ENCODE results near the gene RHO.

RHO gene

DNA sequence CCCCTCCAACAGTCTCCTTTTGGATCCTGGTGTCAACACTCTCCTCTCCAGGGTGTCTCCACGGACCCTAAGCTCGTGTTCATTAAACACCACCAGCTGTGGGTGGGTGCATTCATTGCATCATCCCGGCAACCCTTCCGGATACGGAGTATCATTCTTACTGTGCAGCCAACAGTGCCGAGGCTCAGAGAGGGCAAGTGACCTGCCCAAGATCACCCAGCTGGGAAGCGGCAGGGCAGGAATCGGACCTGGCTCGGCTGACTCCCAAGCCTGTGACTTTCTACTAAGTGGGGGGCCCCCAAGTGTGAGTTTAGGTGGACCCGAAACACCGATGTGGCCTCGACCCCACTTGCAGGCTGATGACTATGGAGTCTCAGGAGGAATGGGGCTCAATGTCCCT lies 34.9 kb downstream of the RHO start:
- DNase-seq = no peak

DNA sequence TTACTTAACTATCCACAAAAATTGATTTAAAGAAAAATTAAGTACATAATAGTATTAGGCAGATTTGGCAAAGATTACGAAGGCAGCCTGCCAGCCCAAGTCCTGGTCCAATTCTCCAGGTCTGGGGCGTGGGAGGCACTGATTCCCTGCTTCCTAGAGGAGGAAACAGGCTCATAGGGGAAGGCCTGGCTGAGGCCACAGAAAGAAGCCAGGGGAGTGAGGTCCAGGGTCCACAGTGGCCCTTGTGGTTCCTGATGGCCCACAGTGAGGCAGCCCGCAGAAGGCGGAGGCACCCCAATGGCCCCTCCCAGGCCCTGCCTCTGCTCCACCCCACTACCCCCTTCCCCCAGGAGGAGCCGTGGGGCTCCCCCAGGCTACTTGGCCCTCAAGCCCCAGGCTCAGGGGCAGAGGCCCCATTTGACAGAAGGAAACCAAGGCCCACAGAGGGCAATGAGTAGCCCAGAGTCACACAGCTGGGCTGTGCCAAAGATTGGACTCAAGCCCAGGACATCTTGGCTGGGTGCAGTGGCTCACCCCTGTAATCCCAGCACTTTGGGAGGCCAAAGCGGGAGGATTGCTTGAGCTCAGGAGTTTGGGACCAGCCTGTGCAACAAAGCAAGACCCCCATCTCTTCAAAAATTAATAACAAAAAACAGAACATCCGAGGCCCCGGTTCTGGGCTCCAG lies 35.6 kb downstream of the RHO start:
- no peak for DNase-seq

DNA sequence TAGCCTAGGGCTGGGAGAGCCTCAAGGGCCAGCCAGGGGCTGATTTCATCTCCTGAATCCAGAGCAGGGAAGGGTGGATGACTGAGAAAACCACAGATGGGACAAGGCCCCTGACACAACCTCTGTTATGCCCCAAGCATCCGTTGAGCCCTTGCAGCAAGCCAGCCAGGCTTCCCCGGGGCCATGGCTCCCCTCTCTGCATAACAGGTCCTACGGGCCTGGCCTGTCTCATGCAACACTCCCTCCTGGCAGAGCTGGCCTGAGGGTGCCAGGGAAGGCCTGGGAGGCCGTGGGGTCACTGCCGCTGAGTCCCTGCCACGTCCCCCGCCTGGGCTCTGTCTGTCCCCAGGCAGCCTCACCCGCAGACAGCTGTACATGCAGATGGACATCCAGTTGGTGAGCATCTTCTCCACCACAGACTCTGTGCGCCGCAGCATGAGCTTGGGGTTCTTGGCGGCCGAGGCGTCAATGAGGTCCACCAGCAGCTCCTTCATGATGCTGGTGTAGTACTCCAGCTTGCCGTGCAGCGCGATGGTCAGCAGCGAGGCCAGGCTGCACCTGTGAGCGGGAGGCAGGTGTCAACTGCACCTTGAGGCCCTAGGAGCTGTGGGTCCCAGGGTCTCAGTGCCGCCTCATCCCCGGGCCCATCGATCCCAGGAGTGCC lies 36.7 kb downstream of the RHO start:
- DNase-seq = no peak

GRCh38 chr3:129565902-129566301 lies 37.5 kb downstream of the RHO start:
- no peak for DNase-seq

GRCh38 chr3:129567176-129567705 lies 38.8 kb downstream of the RHO start:
- DNase-seq = no peak

DNA sequence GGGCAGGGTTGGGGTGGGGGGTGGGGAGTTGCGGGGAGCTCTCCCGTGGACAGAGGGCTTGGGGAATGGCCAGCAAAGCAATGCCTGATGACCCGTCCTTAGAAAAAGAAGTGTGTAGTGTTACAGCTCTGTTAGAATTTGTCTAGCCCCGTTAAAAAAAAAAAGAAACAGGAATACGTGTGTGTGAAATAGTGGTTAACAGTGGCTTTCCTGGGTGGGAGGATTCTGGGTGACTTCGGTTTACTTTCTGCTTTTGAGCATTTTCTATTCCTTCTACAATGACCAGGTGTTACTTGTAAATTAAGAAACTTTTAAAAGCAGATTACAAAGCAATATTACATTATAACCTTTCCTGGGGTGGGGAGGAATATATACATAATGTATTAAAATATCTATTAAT lies 39.5 kb downstream of the RHO start:
- DNase-seq = no peak

GRCh38 chr3:129569856-129570255 lies 41.4 kb downstream of the RHO start:
- no peak for DNase-seq

DNA sequence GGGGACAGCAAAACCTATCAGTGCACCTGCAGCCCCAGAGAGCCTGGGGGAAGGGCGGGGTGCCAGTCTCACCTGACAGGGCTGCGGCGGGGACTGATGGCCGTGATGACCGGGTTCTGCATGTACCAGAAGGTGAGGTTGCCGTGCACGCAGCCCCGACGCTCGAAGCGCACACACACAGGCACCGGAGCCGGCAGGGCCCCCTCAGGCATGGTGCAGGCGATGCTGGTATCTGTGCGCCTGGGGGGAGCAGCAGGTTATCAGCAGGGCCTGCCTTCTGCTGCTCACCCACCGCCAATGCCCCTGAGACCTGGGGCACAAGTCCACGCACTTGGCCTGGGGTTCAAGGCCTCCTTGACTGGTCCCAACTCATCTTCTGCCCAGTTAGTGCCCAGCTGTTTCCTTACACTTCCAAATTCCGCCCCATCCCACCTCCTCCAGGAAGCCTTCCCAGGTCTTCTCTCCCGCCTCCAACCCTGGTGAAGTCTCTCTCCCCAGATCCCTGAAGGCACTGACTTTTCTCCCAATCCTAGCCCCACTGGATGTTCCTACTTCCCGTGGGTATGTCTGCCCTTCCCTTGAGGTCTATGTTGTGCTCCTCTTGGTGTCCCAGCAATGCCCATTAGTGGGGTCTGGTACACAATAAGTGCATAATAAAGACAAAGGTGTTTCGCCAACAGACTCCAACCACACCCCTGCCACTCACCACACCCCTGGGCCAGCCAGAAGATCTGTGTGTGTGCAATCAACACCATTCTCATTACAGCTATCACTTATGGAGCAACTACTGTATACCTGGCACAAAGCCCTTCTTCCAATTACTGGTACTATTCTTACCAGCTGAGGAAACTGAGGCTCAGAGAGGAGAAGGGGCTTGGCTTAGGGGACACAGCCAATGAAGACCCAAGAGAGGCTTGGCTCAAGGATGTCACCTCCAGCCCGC lies 43.4 kb downstream of the RHO start:
- DNase-seq = no peak

GRCh38 chr3:129572603-129573002 lies 44.2 kb downstream of the RHO start:
- no peak for DNase-seq

- DNase-seq = no peak
Observed at GRCh38 chr3:129573493-129573892, 45.1 kb downstream of the RHO start.

DNA sequence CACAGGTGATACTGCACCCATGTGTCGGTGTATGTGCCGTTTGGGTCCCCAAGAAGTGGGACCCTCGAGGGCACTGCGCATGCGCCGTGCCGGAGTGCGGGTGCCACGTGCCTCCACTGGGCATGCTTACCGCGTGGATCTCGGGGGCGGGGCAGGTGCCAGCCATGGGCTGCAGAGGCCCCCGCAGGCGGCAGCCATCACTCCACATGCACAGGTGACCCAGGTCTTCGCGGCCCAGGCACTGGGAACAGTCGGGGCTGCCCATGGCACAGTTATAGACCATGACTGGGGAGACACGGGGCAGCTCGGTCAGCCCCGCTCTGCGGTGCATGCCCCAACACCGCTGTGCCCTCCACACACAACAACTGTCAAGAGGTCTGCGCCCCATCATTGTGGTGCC lies 45.8 kb downstream of the RHO start:
- DNase-seq = no peak

GRCh38 chr3:129575233-129575996 lies 47.0 kb downstream of the RHO start:
- DNase-seq = no peak

GRCh38 chr3:129575997-129576384 lies 47.6 kb downstream of the RHO start:
- no peak for DNase-seq

GRCh38 chr3:129576514-129577352 lies 48.3 kb downstream of the RHO start:
- no peak for DNase-seq

GRCh38 chr3:129577366-129577765 lies 48.9 kb downstream of the RHO start:
- DNase-seq = no peak

DNA sequence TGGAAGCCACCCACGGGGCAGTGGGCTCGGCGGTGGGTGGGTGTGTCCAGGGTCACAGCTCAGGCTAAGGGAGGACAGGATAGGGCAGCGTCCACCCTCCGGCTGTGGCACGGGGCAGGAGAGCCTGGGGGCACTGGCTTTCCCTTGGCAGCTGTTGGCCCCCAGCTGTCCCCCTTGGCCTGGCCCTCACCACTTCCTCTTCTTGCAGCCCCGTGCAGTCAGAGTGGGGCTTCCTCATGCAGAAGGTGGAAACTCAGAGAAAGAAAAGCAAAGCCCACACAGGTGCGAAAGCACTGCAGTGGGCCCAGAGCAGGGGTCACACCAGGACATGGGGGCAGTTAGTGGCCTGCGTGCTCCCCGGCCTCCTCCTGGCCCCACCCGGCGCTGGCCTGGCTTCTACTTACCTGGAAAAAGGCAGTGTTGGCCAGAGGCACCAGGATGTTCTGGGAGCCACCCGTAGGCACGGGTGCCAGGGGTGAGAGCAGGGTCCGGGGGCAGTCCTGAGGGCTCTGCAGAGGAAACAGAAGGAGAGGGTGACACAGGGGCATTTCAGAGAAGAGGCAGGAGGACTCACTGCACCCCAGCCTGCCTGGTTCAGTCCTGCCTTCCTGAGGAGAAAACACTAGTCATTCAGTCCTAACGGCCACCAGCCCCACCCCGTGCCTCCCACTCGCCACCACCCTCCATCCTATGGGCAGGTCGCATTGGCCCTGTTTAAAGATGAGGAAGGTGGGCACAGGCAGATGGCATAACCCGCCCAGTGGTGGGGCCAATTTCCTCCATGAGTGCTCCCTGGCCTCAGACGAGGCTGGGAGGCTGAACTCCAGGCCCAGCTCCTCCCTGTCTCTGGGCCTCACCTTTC lies 49.7 kb downstream of the RHO start:
- DNase-seq = peak; percentile 36 to 55

- DNase-seq = no peak
Observed at GRCh38 chr3:129579991-129580390, 51.6 kb downstream of the RHO start.

- DNase-seq = no peak
Observed at GRCh38 chr3:129581623-129582022, 53.2 kb downstream of the RHO start.

DNA sequence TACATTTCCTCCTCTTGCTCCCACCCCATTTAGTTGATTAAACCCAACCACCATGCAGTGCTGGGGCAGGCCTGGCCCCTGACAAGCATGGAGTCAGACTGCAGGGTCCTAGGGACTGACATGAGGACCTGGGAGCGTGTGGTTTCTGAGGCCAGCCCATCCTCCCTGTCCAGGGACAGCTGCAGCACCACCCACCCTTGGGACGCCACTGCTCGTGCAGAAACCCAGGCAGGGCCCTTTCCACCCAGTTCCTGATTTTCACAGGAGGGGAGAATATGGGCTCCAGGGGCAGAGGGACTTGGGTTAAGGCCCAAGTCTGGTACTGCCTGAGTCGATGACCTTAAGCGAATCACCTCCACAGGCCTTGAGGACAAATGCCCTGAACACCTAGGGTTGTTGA lies 54.4 kb downstream of the RHO start:
- no peak for DNase-seq

- DNase-seq = no peak
Observed at GRCh38 chr3:129583289-129583688, 54.9 kb downstream of the RHO start.

GRCh38 chr3:129584631-129585030 lies 56.2 kb downstream of the RHO start:
- DNase-seq = no peak
